ENCODE results near the gene CEP76. TPM values are rescaled to one million over a fixed set of nuclear protein-coding genes. Genes with fewer than 3 reads are reported as not detected.

Gene CEP76
- polyA plus RNA-seq, 1 donor (not counting 4 experiments of a cell fraction or from before 2014, with no cell fraction given) = 10.7 TPM

DNA sequence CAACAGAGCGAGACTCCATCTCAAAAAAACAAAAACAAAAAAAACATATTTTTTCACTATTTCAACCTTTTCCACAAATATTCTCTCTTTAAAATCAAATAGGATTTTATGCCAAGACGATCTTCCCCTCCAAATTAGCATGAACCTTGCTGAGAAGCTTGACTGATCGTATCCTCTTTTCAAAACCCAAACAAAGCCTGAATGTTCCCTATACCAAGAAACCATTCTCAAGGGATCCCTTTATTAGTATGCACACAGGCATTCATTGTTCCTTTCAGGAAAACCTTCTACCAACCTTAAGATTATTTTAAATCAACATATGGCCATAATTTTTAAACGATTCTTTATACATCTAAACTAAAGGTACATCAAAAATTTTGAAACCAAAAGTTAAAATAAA lies 50.9 kb downstream of the CEP76 start:
- TF ChIP-seq, protein P1, sequence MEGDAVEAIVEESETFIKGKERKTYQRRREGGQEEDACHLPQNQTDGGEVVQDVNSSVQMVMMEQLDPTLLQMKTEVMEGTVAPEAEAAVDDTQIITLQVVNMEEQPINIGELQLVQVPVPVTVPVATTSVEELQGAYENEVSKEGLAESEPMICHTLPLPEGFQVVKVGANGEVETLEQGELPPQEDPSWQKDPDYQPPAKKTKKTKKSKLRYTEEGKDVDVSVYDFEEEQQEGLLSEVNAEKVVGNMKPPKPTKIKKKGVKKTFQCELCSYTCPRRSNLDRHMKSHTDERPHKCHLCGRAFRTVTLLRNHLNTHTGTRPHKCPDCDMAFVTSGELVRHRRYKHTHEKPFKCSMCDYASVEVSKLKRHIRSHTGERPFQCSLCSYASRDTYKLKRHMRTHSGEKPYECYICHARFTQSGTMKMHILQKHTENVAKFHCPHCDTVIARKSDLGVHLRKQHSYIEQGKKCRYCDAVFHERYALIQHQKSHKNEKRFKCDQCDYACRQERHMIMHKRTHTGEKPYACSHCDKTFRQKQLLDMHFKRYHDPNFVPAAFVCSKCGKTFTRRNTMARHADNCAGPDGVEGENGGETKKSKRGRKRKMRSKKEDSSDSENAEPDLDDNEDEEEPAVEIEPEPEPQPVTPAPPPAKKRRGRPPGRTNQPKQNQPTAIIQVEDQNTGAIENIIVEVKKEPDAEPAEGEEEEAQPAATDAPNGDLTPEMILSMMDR (optimal IDR thresholded peaks at IDR 0.05 in 1 of 3, IDR thresholded peaks at IDR 0.05 in 1 of 3, conservative IDR thresholded peaks at IDR 0.05 in 1 of 3; ENCODE audit: extremely low read depth in 1 of 3, insufficient read depth in 2 of 3, low read length in 3 of 3) = no peak
- no peak for TF ChIP-seq EZH2 (IDR thresholded peaks at IDR 0.05; ENCODE audit: low read length)
- Histone ChIP-seq H3K9me3 (ENCODE audit: control insufficient read depth, low read depth, low read length) (no peaks in the 10 kb centered on the region), H3K4me1 (ENCODE audit: control insufficient read depth, extremely low read depth, insufficient read depth, low read length) (peaks cover 11% of the 10 kb centered on the region), H3K4me2 (ENCODE audit: control insufficient read depth, extremely low read depth, insufficient read depth, low read depth, low read length) (no peak overlapping the region), H4K20me1 (ENCODE audit: control insufficient read depth, extremely low read depth, insufficient read depth, low read length) (peaks cover 3% of the 10 kb centered on the region), H3K27ac (ENCODE audit: control insufficient read depth, insufficient read depth, low read length) (no peak overlapping the region), H3K4me3 (ENCODE audit: control insufficient read depth in 2 of 3, extremely low read depth in 1 of 3, insufficient read depth in 2 of 3, low read depth in 1 of 3, low read length in 3 of 3) (no peak overlapping the region), H3K9ac (ENCODE audit: control insufficient read depth, extremely low read depth, insufficient read depth, low read length) (no peak overlapping the region), H3K36me3 (ENCODE audit: control insufficient read depth in 2 of 2, extremely low read depth in 1 of 2, insufficient read depth in 2 of 2, low read length in 2 of 2) (no peaks in the 10 kb centered on the region), H2AFZ (ENCODE audit: control insufficient read depth, low read length) (no peak overlapping the region), H3K79me2 (ENCODE audit: control insufficient read depth, insufficient read depth, low read length) (peaks cover 74% of the 10 kb centered on the region), H3K9me1 (ENCODE audit: control insufficient read depth, extremely low read depth, insufficient read depth, low read length) (peaks cover 2% of the 10 kb centered on the region), H3K27me3 (ENCODE audit: control insufficient read depth, extremely low read depth, insufficient read depth, low read length) (no peaks in the 10 kb centered on the region)
- dilution Hi-C loops (cut with MboI; ENCODE audit: extremely low pct_ligation_motif_present, low sequenced_read_pairs) = no loop called here
- FAIRE-seq (no peak), DNase-seq (ENCODE audit: low read depth, low spot score) (no peak)

DNA sequence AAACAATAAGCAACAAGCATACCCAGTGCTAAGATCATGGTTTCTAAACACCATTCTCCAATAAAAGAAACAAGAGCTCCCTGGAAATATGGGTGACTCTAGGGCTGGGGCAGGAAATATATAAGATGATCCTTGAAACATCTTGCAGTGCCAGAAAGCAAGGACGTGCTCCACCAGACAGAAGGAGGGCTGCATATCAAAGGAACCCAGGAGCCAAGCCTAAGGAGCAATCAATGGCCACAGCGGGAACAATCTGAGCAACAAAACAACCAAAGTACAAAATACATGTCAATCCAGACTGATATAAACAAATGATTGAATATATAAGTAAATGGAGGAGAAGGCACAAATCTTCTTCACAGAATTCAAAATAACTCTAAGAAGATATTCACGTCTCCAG lies 54.8 kb downstream of the CEP76 start:
- Histone ChIP-seq H3K4me1 (ENCODE audit: control insufficient read depth, extremely low read depth, insufficient read depth, low read length) (peaks cover 22% of the 10 kb centered on the region), H3K27me3 (ENCODE audit: control insufficient read depth, extremely low read depth, insufficient read depth, low read length) (no peaks in the 10 kb centered on the region), H3K36me3 (ENCODE audit: control insufficient read depth in 2 of 2, extremely low read depth in 1 of 2, insufficient read depth in 2 of 2, low read length in 2 of 2) (no peaks in the 10 kb centered on the region), H3K4me2 (ENCODE audit: control insufficient read depth, extremely low read depth, insufficient read depth, low read depth, low read length) (no peak overlapping the region), H3K4me3 (ENCODE audit: control insufficient read depth in 2 of 3, extremely low read depth in 1 of 3, insufficient read depth in 2 of 3, low read depth in 1 of 3, low read length in 3 of 3) (no peak overlapping the region), H2AFZ (ENCODE audit: control insufficient read depth, low read length) (no peak overlapping the region), H3K9me1 (ENCODE audit: control insufficient read depth, extremely low read depth, insufficient read depth, low read length) (peaks cover 3% of the 10 kb centered on the region), H3K9me3 (ENCODE audit: control insufficient read depth, low read depth, low read length) (no peaks in the 10 kb centered on the region), H3K9ac (ENCODE audit: control insufficient read depth, extremely low read depth, insufficient read depth, low read length) (no peak overlapping the region), H3K27ac (ENCODE audit: control insufficient read depth, insufficient read depth, low read length) (no peak overlapping the region), H4K20me1 (ENCODE audit: control insufficient read depth, extremely low read depth, insufficient read depth, low read length) (no peaks in the 10 kb centered on the region), H3K79me2 (ENCODE audit: control insufficient read depth, insufficient read depth, low read length) (peaks cover 63% of the 10 kb centered on the region)
- DNase-seq (ENCODE audit: low read depth, low spot score) = no peak
- FAIRE-seq = no peak
- dilution Hi-C loops (cut with MboI; ENCODE audit: extremely low pct_ligation_motif_present, low sequenced_read_pairs) = no loop called here
- TF ChIP-seq EZH2 (IDR thresholded peaks at IDR 0.05; ENCODE audit: low read length) = no peak
- TF ChIP-seq, protein P1 (optimal IDR thresholded peaks at IDR 0.05 in 1 of 3, IDR thresholded peaks at IDR 0.05 in 1 of 3, conservative IDR thresholded peaks at IDR 0.05 in 1 of 3; ENCODE audit: extremely low read depth in 1 of 3, insufficient read depth in 2 of 3, low read length in 3 of 3) = no peak

Measured in keratinocyte (primary cell).